ENCODE results near the gene NFASC.

Gene NFASC

GRCh38 chr1:205041998-205042910 lies 171.6 kb downstream of the NFASC start:
- H3K4me3 ChIP-seq (ENCODE audit: low read depth, low read length) = no peak overlapping the region
- no peaks in the 10 kb centered on the region for H3K36me3 ChIP-seq (ENCODE audit: control insufficient read depth, insufficient read depth, low read length)
- peaks cover 97% of the 10 kb centered on the region for H3K27me3 ChIP-seq (ENCODE audit: control insufficient read depth, insufficient read depth, low read length)
- no peak overlapping the region for H3K9ac ChIP-seq (ENCODE audit: low read length)
- no peak overlapping the region for H3K27ac ChIP-seq (ENCODE audit: low read depth, low read length)
- H3K4me1 ChIP-seq (ENCODE audit: control insufficient read depth, insufficient read depth, low read length) = peaks cover 25% of the 10 kb centered on the region
- no peaks in the 10 kb centered on the region for H3K9me3 ChIP-seq (ENCODE audit: control insufficient read depth, insufficient read depth, low read depth, low read length)

- Histone ChIP-seq H3K27ac (ENCODE audit: low read depth, low read length) (no peak within 1 kb of the TSS), H3K4me3 (ENCODE audit: low read depth, low read length) (peak within 1 kb of the TSS; percentile 28; the same call in 1 of the 2 replicates)
These were observed 172.5 kb downstream of the NFASC start, which contains the start of gene CNTN2 for GRCh38 chr1:205042911-205043806. Gene CNTN2, plus strand, starts transcription at chr1:205043212. Its CDS starts 9,974 bp downstream, at chr1:205053186.

GRCh38 chr1:205043866-205044265 lies 173.2 kb downstream of the NFASC start:
- Histone ChIP-seq H3K4me3 (ENCODE audit: low read depth, low read length) (no peak overlapping the region), H3K9me3 (ENCODE audit: control insufficient read depth, insufficient read depth, low read depth, low read length) (no peaks in the 10 kb centered on the region), H3K4me1 (ENCODE audit: control insufficient read depth, insufficient read depth, low read length) (peaks cover 25% of the 10 kb centered on the region), H3K27me3 (ENCODE audit: control insufficient read depth, insufficient read depth, low read length) (peaks cover 88% of the 10 kb centered on the region), H3K9ac (ENCODE audit: low read length) (no peak overlapping the region), H3K27ac (ENCODE audit: low read depth, low read length) (no peak overlapping the region), H3K36me3 (ENCODE audit: control insufficient read depth, insufficient read depth, low read length) (no peaks in the 10 kb centered on the region)

More at GRCh38 chr1:205042911-205043806, 172.5 kb downstream of the NFASC start, which contains the start of gene CNTN2:
- H3K9me3 ChIP-seq (ENCODE audit: control insufficient read depth, insufficient read depth, low read depth, low read length) = no peaks in the 10 kb centered on the region
- H3K9ac ChIP-seq (ENCODE audit: low read length) = no peak within 1 kb of the TSS
- H3K4me1 ChIP-seq (ENCODE audit: control insufficient read depth, insufficient read depth, low read length) = peaks cover 25% of the 10 kb centered on the region
- peaks cover 95% of the 10 kb centered on the region for H3K27me3 ChIP-seq (ENCODE audit: control insufficient read depth, insufficient read depth, low read length)
- no peaks in the 10 kb centered on the region for H3K36me3 ChIP-seq (ENCODE audit: control insufficient read depth, insufficient read depth, low read length)

GRCh38 chr1:205044741-205045140 lies 174.1 kb downstream of the NFASC start:
- no peak overlapping the region for H3K4me3 ChIP-seq (ENCODE audit: low read depth, low read length)
- no peak overlapping the region for H3K27ac ChIP-seq (ENCODE audit: low read depth, low read length)
- no peaks in the 10 kb centered on the region for H3K36me3 ChIP-seq (ENCODE audit: control insufficient read depth, insufficient read depth, low read length)
- peaks cover 84% of the 10 kb centered on the region for H3K27me3 ChIP-seq (ENCODE audit: control insufficient read depth, insufficient read depth, low read length)
- no peaks in the 10 kb centered on the region for H3K9me3 ChIP-seq (ENCODE audit: control insufficient read depth, insufficient read depth, low read depth, low read length)
- H3K9ac ChIP-seq (ENCODE audit: low read length) = no peak overlapping the region
- H3K4me1 ChIP-seq (ENCODE audit: control insufficient read depth, insufficient read depth, low read length) = peaks cover 25% of the 10 kb centered on the region

- Histone ChIP-seq H3K9ac (ENCODE audit: low read length) (no peak overlapping the region), H3K27ac (ENCODE audit: low read depth, low read length) (no peak overlapping the region), H3K27me3 (ENCODE audit: control insufficient read depth, insufficient read depth, low read length) (peaks cover 81% of the 10 kb centered on the region), H3K36me3 (ENCODE audit: control insufficient read depth, insufficient read depth, low read length) (no peaks in the 10 kb centered on the region), H3K4me1 (ENCODE audit: control insufficient read depth, insufficient read depth, low read length) (peaks cover 25% of the 10 kb centered on the region), H3K4me3 (ENCODE audit: low read depth, low read length) (no peak overlapping the region), H3K9me3 (ENCODE audit: control insufficient read depth, insufficient read depth, low read depth, low read length) (no peaks in the 10 kb centered on the region)
These were observed 174.5 kb downstream of the NFASC start for GRCh38 chr1:205045146-205045545.

GRCh38 chr1:205046870-205047269 lies 176.2 kb downstream of the NFASC start:
- H3K9ac ChIP-seq (ENCODE audit: low read length) = no peak overlapping the region
- H3K4me1 ChIP-seq (ENCODE audit: control insufficient read depth, insufficient read depth, low read length) = peaks cover 25% of the 10 kb centered on the region
- no peak overlapping the region for H3K4me3 ChIP-seq (ENCODE audit: low read depth, low read length)
- H3K27me3 ChIP-seq (ENCODE audit: control insufficient read depth, insufficient read depth, low read length) = peaks cover 67% of the 10 kb centered on the region
- no peak overlapping the region for H3K27ac ChIP-seq (ENCODE audit: low read depth, low read length)
- H3K9me3 ChIP-seq (ENCODE audit: control insufficient read depth, insufficient read depth, low read depth, low read length) = no peaks in the 10 kb centered on the region
- H3K36me3 ChIP-seq (ENCODE audit: control insufficient read depth, insufficient read depth, low read length) = no peaks in the 10 kb centered on the region

GRCh38 chr1:205047764-205048231 lies 177.1 kb downstream of the NFASC start:
- Histone ChIP-seq H3K36me3 (ENCODE audit: control insufficient read depth, insufficient read depth, low read length) (no peaks in the 10 kb centered on the region), H3K9ac (ENCODE audit: low read length) (no peak overlapping the region), H3K27me3 (ENCODE audit: control insufficient read depth, insufficient read depth, low read length) (peaks cover 58% of the 10 kb centered on the region), H3K4me3 (ENCODE audit: low read depth, low read length) (no peak overlapping the region), H3K4me1 (ENCODE audit: control insufficient read depth, insufficient read depth, low read length) (peaks cover 25% of the 10 kb centered on the region), H3K27ac (ENCODE audit: low read depth, low read length) (no peak overlapping the region), H3K9me3 (ENCODE audit: control insufficient read depth, insufficient read depth, low read depth, low read length) (no peaks in the 10 kb centered on the region)

- no peak overlapping the region for H3K27ac ChIP-seq (ENCODE audit: low read depth, low read length)
- H3K9me3 ChIP-seq (ENCODE audit: control insufficient read depth, insufficient read depth, low read depth, low read length) = no peaks in the 10 kb centered on the region
- no peaks in the 10 kb centered on the region for H3K36me3 ChIP-seq (ENCODE audit: control insufficient read depth, insufficient read depth, low read length)
- no peak overlapping the region for H3K4me3 ChIP-seq (ENCODE audit: low read depth, low read length)
- H3K9ac ChIP-seq (ENCODE audit: low read length) = no peak overlapping the region
- peaks cover 24% of the 10 kb centered on the region for H3K4me1 ChIP-seq (ENCODE audit: control insufficient read depth, insufficient read depth, low read length)
- H3K27me3 ChIP-seq (ENCODE audit: control insufficient read depth, insufficient read depth, low read length) = peaks cover 52% of the 10 kb centered on the region
These were observed 177.7 kb downstream of the NFASC start for GRCh38 chr1:205048382-205048781.

- no peak overlapping the region for H3K9ac ChIP-seq (ENCODE audit: low read length)
- no peaks in the 10 kb centered on the region for H3K9me3 ChIP-seq (ENCODE audit: control insufficient read depth, insufficient read depth, low read depth, low read length)
- H3K27ac ChIP-seq (ENCODE audit: low read depth, low read length) = no peak overlapping the region
- no peak overlapping the region for H3K4me3 ChIP-seq (ENCODE audit: low read depth, low read length)
- peaks cover 16% of the 10 kb centered on the region; the same call in 1 of the 2 replicates for H3K4me1 ChIP-seq (ENCODE audit: control insufficient read depth, insufficient read depth, low read length)
- H3K27me3 ChIP-seq (ENCODE audit: control insufficient read depth, insufficient read depth, low read length) = peaks cover 45% of the 10 kb centered on the region
- H3K36me3 ChIP-seq (ENCODE audit: control insufficient read depth, insufficient read depth, low read length) = no peaks in the 10 kb centered on the region
These were observed 178.8 kb downstream of the NFASC start for GRCh38 chr1:205049479-205049878.

GRCh38 chr1:205052690-205053089 lies 182.0 kb downstream of the NFASC start:
- Histone ChIP-seq H3K27ac (ENCODE audit: low read depth, low read length) (no peak overlapping the region), H3K36me3 (ENCODE audit: control insufficient read depth, insufficient read depth, low read length) (no peaks in the 10 kb centered on the region), H3K9ac (ENCODE audit: low read length) (no peak overlapping the region), H3K9me3 (ENCODE audit: control insufficient read depth, insufficient read depth, low read depth, low read length) (no peaks in the 10 kb centered on the region), H3K4me3 (ENCODE audit: low read depth, low read length) (no peak overlapping the region), H3K27me3 (ENCODE audit: control insufficient read depth, insufficient read depth, low read length) (peaks cover 25% of the 10 kb centered on the region; the same call in 1 of the 2 replicates), H3K4me1 (ENCODE audit: control insufficient read depth, insufficient read depth, low read length) (no peaks in the 10 kb centered on the region)

Measured in HUES6 (cell line).